Suprapubic skin (tissue), 4 donors: Measurements from ENCODE around the gene TBC1D19. TPM values are rescaled to one million over a fixed set of nuclear protein-coding genes. Genes with fewer than 3 reads are reported as not detected.
"Not testable (repeated sequence)": the region's sequence is repeated elsewhere in the genome, so short reads cannot be mapped to it uniquely, and the experiment has no call there.

Experiments
- DNase-seq, 2 donors: peaks; one replicate each; pipeline ENCODE4 v3.0.0-alpha.2; 2019; ENCODE audit warnings: low spot score in 2 of 2
- H3K27ac ChIP-seq: fragments of 200-600 bp; sonication (generic); one replicate; pipeline ENCODE4 v1.5.1; 2019
- H3K27me3 ChIP-seq: fragments of 200-600 bp; sonication (generic); one replicate; pipeline ENCODE4 v1.5.1; 2019
- H3K36me3 ChIP-seq: fragments of 200-600 bp; sonication (generic); one replicate; pipeline ENCODE4 v1.5.1; 2019
- H3K4me1 ChIP-seq: fragments of 200-600 bp; sonication (generic); one replicate; pipeline ENCODE4 v1.5.1; 2019
- H3K4me3 ChIP-seq: fragments of 200-600 bp; sonication (generic); one replicate; pipeline ENCODE4 v1.5.1; 2019; ENCODE audit warnings: mild to moderate bottlenecking
- H3K9me3 ChIP-seq: fragments of 200-600 bp; sonication (generic); one replicate; pipeline ENCODE4 v1.5.1; 2019
- EP300 ChIP-seq: sonication (generic); formaldehyde crosslinking; IDR thresholded peaks from one replicate; pipeline ENCODE4 v1.6.1; 2017; ENCODE audit warnings: antibody characterized with exemption
- POLR2A ChIP-seq, 2 donors: fragments of 450-650 bp; IDR thresholded peaks; one replicate each; pipeline ENCODE4 v1.6.1; 2017; ENCODE audit warnings: antibody characterized with exemption in 2 of 2, mild to moderate bottlenecking in 2 of 2, moderate library complexity in 2 of 2
- POLR2AphosphoS5 ChIP-seq, 3 donors: sonication (generic); formaldehyde crosslinking; IDR thresholded peaks; one replicate each; pipeline ENCODE4 v1.6.1; 2017; ENCODE audit warnings: antibody characterized with exemption in 3 of 3
- WGBS: methylation state at CpG from one replicate; pipeline ENCODE4 v1.1.5; 2018; 5-methylcytosine and 5-hydroxymethylcytosine counted together
- total RNA-seq, 4 donors: library from RNA; depleted of rRNA; stranded (reverse); fragments of >200 nt; gene quantifications; one replicate each; pipeline ENCODE4 v1.1.0, GENCODE V29; 2016
- TF ChIP-seq, protein P1 (sequence below), 2 donors: fragments of 200-600 bp in 1 of 2; fragments of 450-650 bp in 1 of 2; sonication (generic) in 1 of 2; IDR thresholded peaks; one replicate each; pipeline ENCODE4 v1.5.1; 2016 to 2019; ENCODE audit warnings: antibody characterized with exemption in 2 of 2, mild to moderate bottlenecking in 1 of 2, moderate library complexity in 1 of 2

Gene TBC1D19
- total RNA-seq, 4 donors from 2014 or later = 6.2 to 16.2 (median 11.9) TPM

DNA sequence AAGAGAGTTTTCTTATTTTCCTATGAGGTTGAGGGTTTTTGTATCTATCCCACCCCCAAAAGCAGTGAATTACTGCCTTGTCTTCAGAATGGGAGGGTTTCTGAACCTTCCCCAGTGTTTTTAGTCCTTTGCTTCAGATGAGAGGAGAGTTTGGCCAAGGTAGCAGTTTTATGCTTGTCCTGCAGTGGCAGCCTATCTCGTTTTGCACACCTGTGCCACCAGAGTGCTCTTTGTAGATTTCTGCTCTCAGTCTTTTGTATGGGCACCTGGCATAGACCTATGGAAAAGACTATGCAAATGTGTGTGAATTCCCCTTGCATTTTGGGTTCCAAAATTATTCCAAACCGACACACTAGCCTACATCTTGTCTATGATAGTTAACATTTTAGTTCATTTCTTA, 5.8 kb downstream of the TBC1D19 start:
- H3K27me3 ChIP-seq = no peaks in the 10 kb centered on the region
- no peak overlapping the region for H3K4me3 ChIP-seq
- WGBS = 46% methylated on average over 2 of the region's 2 CpGs
- TF ChIP-seq POLR2AphosphoS5 (IDR thresholded peaks at IDR 0.05) (no peak), EP300 (no peak), POLR2A (IDR thresholded peaks at IDR 0.05) (no peak)
- TF ChIP-seq, protein P1, sequence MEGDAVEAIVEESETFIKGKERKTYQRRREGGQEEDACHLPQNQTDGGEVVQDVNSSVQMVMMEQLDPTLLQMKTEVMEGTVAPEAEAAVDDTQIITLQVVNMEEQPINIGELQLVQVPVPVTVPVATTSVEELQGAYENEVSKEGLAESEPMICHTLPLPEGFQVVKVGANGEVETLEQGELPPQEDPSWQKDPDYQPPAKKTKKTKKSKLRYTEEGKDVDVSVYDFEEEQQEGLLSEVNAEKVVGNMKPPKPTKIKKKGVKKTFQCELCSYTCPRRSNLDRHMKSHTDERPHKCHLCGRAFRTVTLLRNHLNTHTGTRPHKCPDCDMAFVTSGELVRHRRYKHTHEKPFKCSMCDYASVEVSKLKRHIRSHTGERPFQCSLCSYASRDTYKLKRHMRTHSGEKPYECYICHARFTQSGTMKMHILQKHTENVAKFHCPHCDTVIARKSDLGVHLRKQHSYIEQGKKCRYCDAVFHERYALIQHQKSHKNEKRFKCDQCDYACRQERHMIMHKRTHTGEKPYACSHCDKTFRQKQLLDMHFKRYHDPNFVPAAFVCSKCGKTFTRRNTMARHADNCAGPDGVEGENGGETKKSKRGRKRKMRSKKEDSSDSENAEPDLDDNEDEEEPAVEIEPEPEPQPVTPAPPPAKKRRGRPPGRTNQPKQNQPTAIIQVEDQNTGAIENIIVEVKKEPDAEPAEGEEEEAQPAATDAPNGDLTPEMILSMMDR (IDR thresholded peaks at IDR 0.05) = no peak
- no peak overlapping the region for H3K27ac ChIP-seq
- no peaks in the 10 kb centered on the region for H3K9me3 ChIP-seq
- H3K36me3 ChIP-seq = no peaks in the 10 kb centered on the region
- no peak for DNase-seq
- H3K4me1 ChIP-seq = peaks cover 1% of the 10 kb centered on the region

DNA sequence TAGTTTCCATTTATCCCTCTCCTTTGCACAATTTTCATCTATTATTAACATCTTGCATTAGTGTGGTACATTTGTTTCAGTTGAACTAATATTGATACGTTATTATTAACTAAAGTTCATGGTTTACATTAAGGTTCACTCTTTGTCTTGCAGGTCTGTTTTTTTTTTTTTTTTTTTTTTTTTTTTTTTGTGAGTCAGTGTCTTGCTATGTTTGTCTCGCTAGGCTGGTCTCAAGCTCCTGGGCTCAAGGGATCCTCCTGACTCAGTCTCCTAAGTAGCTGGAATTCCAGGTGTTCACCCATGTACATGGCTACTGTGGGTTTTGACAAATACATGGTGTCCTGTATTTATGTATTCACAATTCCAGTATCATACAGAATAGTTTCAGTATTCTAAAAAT, 6.8 kb downstream of the TBC1D19 start:
- 73% methylated on average over 2 of the region's 2 CpGs for WGBS
- H3K9me3 ChIP-seq = no peaks in the 10 kb centered on the region
- H3K4me3 ChIP-seq = no peak overlapping the region

DNA sequence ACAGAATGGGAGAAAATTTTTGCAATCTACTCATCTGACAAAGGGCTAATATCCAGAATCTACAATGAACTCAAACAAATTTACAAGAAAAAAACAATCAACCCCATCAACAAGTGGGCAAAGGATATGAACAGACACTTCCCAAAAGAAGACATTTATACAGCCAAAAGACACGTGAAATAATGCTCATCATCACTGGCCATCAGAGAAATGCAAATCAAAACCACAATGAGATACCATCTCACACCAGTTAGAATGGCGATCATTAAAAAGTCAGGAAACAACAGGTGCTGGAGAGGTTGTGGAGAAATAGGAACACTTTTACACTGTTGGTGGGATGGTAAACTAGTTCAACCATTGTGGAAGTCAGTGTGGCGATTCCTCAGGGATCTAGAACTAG, 9.7 kb downstream of the TBC1D19 start:
- not testable (repeated sequence) for H3K27me3 ChIP-seq, H3K4me3 ChIP-seq, H3K36me3 ChIP-seq, H3K27ac ChIP-seq, H3K4me1 ChIP-seq, DNase-seq, H3K9me3 ChIP-seq
- WGBS = 96% methylated on average over 3 of the region's 3 CpGs

More for the DNA sequence above, 6.8 kb downstream of the TBC1D19 start:
- H3K36me3 ChIP-seq = no peaks in the 10 kb centered on the region
- TF ChIP-seq POLR2AphosphoS5 (IDR thresholded peaks at IDR 0.05) (no peak), EP300 (no peak), POLR2A (IDR thresholded peaks at IDR 0.05) (no peak)
- TF ChIP-seq, protein P1 (IDR thresholded peaks at IDR 0.05) = no peak
- no peak overlapping the region for H3K27ac ChIP-seq
- H3K4me1 ChIP-seq = no peaks in the 10 kb centered on the region
- H3K27me3 ChIP-seq = no peaks in the 10 kb centered on the region
- DNase-seq = no peak

DNA sequence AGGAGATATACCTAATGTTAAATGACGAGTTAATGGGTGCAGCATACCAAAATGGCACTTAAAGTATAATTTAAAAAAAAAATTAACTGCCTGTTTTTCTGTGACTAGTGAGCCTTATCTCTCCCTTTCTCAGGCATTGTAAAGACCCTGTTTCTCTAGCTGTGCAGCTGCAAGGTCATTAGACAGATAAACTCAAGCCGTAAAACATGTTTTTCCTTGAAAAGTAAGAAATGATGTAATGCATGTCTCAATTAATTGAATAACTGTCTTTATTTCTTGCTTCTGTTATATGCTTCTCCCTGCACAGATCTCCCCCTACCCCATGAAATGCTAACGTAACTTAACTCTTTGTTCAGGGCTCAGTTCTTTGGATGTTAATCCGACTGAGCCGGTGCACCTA, 10.5 kb downstream of the TBC1D19 start:
- H3K4me3 ChIP-seq = no peak overlapping the region
- no peak for TF ChIP-seq POLR2AphosphoS5 (IDR thresholded peaks at IDR 0.05)
- TF ChIP-seq EP300 = no peak
- no peak for TF ChIP-seq POLR2A (IDR thresholded peaks at IDR 0.05)
- TF ChIP-seq, protein P1 (IDR thresholded peaks at IDR 0.05) = no peak
- H3K4me1 ChIP-seq = no peaks in the 10 kb centered on the region
- no peaks in the 10 kb centered on the region for H3K36me3 ChIP-seq
- no peak overlapping the region for H3K27ac ChIP-seq
- 95% methylated on average over 5 of the region's 5 CpGs for WGBS
- H3K9me3 ChIP-seq = no peaks in the 10 kb centered on the region
- no peak for DNase-seq
- H3K27me3 ChIP-seq = no peaks in the 10 kb centered on the region

DNA sequence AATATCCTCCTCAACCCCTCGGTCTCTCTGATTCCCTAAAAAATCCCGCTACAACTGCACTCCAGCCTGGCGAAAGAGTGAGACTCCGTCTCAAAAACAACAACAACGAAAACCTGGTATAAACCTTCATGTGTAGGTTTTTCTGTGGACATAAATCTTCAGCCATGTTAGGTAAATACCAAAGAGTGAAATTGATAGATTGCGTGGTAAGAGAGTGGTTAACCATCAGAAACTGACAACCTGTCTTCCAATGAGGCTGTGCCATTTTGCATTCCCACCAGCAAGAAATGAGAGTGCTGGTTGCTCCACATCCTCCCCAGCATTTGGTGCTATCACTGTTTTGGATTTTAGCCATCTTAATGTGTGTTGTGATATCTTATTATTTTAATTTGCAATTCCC, 10.9 kb downstream of the TBC1D19 start:
- H3K4me3 ChIP-seq = no peak overlapping the region
- H3K4me1 ChIP-seq = no peaks in the 10 kb centered on the region
- no peak for DNase-seq
- no peaks in the 10 kb centered on the region for H3K27me3 ChIP-seq
- 98% methylated on average over 6 of the region's 6 CpGs for WGBS
- no peaks in the 10 kb centered on the region for H3K9me3 ChIP-seq
- no peak overlapping the region for H3K27ac ChIP-seq
- no peaks in the 10 kb centered on the region for H3K36me3 ChIP-seq
- TF ChIP-seq EP300 (no peak), POLR2A (IDR thresholded peaks at IDR 0.05) (no peak), POLR2AphosphoS5 (IDR thresholded peaks at IDR 0.05) (no peak)
- TF ChIP-seq, protein P1 (IDR thresholded peaks at IDR 0.05) = no peak

DNA sequence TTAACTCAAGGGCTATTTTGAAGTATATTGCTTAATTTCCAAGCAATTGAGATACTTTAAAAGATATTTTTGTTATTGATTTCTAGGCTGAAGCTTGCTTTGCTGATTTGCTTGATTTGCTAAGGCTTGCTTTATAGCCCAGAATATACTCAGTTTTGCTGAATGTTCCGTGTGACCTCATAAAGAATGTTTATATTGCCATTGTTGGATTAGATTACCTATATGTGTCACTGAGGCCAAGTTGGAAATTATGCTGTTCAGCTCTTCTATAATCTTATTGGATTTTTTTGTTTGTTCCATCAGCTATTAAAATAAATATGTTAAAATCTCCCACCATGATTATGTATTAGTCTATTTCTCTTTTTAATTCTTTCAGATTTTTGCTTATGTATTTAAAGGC, 13.0 kb downstream of the TBC1D19 start:
- no peaks in the 10 kb centered on the region for H3K27me3 ChIP-seq
- H3K9me3 ChIP-seq = no peaks in the 10 kb centered on the region
- no peaks in the 10 kb centered on the region for H3K4me1 ChIP-seq
- no peak overlapping the region for H3K4me3 ChIP-seq
- TF ChIP-seq POLR2AphosphoS5 (IDR thresholded peaks at IDR 0.05) (no peak), EP300 (no peak)
- TF ChIP-seq, protein P1 (IDR thresholded peaks at IDR 0.05) = no peak
- no peak for DNase-seq
- WGBS = 85% methylated on average over 1 of the region's 1 CpG
- H3K36me3 ChIP-seq = no peaks in the 10 kb centered on the region
- no peak overlapping the region for H3K27ac ChIP-seq
